Measurements from ENCODE around the gene OXT.

DNA sequence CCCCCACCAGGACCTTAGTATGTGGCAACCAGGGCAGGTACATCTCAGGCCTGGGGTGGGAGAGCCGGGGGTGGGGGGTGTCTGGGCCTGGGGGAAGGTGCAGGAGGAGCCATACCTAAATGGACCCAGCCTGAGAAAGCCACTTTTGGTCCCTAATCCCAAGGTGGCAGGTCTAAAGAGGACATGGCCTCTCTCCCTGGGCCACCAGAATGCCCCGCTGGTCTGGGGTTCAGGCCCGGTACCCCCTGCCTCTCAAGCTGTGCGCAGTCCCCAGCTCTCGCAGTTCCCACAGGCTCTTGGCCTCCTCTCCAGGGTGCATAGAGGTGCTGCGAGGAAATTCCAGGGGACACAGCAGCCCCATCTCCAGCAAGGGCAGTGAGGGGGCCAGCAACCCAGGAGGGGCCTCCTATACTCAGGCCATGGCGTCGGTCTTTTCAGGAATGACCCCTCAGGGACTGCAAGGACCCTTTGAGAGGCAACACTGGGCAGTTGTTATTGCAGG lies 14.2 kb downstream of the OXT start:
- TF ChIP-seq ZNF24 (tag by site-specific recombination; IDR thresholded peaks at IDR 0.05): no peak
- TF ChIP-seq, protein P1, sequence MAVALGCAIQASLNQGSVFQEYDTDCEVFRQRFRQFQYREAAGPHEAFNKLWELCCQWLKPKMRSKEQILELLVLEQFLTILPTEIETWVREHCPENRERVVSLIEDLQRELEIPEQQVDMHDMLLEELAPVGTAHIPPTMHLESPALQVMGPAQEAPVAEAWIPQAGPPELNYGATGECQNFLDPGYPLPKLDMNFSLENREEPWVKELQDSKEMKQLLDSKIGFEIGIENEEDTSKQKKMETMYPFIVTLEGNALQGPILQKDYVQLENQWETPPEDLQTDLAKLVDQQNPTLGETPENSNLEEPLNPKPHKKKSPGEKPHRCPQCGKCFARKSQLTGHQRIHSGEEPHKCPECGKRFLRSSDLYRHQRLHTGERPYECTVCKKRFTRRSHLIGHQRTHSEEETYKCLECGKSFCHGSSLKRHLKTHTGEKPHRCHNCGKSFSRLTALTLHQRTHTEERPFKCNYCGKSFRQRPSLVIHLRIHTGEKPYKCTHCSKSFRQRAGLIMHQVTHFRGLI (tag by site-specific recombination; IDR thresholded peaks at IDR 0.05): no peak
- TF ChIP-seq, protein P2, sequence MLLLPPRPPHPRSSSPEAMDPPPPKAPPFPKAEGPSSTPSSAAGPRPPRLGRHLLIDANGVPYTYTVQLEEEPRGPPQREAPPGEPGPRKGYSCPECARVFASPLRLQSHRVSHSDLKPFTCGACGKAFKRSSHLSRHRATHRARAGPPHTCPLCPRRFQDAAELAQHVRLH (tag by site-specific recombination; IDR thresholded peaks at IDR 0.05): no peak
- TF ChIP-seq, protein P3, sequence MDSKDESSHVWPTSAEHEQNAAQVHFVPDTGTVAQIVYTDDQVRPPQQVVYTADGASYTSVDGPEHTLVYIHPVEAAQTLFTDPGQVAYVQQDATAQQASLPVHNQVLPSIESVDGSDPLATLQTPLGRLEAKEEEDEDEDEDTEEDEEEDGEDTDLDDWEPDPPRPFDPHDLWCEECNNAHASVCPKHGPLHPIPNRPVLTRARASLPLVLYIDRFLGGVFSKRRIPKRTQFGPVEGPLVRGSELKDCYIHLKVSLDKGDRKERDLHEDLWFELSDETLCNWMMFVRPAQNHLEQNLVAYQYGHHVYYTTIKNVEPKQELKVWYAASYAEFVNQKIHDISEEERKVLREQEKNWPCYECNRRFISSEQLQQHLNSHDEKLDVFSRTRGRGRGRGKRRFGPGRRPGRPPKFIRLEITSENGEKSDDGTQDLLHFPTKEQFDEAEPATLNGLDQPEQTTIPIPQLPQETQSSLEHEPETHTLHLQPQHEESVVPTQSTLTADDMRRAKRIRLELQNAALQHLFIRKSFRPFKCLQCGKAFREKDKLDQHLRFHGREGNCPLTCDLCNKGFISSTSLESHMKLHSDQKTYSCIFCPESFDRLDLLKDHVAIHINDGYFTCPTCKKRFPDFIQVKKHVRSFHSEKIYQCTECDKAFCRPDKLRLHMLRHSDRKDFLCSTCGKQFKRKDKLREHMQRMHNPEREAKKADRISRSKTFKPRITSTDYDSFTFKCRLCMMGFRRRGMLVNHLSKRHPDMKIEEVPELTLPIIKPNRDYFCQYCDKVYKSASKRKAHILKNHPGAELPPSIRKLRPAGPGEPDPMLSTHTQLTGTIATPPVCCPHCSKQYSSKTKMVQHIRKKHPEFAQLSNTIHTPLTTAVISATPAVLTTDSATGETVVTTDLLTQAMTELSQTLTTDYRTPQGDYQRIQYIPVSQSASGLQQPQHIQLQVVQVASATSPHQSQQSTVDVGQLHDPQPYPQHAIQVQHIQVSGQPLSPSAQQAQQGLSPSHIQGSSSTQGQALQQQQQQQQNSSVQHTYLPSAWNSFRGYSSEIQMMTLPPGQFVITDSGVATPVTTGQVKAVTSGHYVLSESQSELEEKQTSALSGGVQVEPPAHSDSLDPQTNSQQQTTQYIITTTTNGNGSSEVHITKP (tag by site-specific recombination; IDR thresholded peaks at IDR 0.05): no peak
- no peak for TF ChIP-seq ZNF677 (tag by site-specific recombination; IDR thresholded peaks at IDR 0.05)
- no peak for TF ChIP-seq ZNF544 (tag by site-specific recombination; IDR thresholded peaks at IDR 0.05)
- TF ChIP-seq, protein P4, sequence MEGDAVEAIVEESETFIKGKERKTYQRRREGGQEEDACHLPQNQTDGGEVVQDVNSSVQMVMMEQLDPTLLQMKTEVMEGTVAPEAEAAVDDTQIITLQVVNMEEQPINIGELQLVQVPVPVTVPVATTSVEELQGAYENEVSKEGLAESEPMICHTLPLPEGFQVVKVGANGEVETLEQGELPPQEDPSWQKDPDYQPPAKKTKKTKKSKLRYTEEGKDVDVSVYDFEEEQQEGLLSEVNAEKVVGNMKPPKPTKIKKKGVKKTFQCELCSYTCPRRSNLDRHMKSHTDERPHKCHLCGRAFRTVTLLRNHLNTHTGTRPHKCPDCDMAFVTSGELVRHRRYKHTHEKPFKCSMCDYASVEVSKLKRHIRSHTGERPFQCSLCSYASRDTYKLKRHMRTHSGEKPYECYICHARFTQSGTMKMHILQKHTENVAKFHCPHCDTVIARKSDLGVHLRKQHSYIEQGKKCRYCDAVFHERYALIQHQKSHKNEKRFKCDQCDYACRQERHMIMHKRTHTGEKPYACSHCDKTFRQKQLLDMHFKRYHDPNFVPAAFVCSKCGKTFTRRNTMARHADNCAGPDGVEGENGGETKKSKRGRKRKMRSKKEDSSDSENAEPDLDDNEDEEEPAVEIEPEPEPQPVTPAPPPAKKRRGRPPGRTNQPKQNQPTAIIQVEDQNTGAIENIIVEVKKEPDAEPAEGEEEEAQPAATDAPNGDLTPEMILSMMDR (tag by site-specific recombination; IDR thresholded peaks at IDR 0.05): no peak
- no peak for TF ChIP-seq TRIM28 (IDR thresholded peaks at IDR 0.05; ENCODE audit: borderline replicate concordance, low read length)
- TF ChIP-seq, protein P5, sequence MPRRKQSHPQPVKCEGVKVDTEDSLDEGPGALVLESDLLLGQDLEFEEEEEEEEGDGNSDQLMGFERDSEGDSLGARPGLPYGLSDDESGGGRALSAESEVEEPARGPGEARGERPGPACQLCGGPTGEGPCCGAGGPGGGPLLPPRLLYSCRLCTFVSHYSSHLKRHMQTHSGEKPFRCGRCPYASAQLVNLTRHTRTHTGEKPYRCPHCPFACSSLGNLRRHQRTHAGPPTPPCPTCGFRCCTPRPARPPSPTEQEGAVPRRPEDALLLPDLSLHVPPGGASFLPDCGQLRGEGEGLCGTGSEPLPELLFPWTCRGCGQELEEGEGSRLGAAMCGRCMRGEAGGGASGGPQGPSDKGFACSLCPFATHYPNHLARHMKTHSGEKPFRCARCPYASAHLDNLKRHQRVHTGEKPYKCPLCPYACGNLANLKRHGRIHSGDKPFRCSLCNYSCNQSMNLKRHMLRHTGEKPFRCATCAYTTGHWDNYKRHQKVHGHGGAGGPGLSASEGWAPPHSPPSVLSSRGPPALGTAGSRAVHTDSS (tag by site-specific recombination; IDR thresholded peaks at IDR 0.05): no peak
- TF ChIP-seq SALL2 (tag by site-specific recombination; IDR thresholded peaks at IDR 0.05; ENCODE audit: borderline replicate concordance): no peak
- no peak for TF ChIP-seq ZFP69B (tag by site-specific recombination; IDR thresholded peaks at IDR 0.05)
- TF ChIP-seq ZNF629 (tag by site-specific recombination; IDR thresholded peaks at IDR 0.05): no peak
